Right atrium auricular region (tissue), 2 donors: ENCODE measurements around the gene COL4A2. TPM values are rescaled to one million over a fixed set of nuclear protein-coding genes. Genes with fewer than 3 reads are reported as not detected.

ENCODE experiments used
- DNase-seq: peaks from one replicate; pipeline ENCODE4 v3.0.0-alpha.2; 2019; ENCODE audit warnings: low spot score
- H3K27ac ChIP-seq, 2 donors: fragments of 200-600 bp; sonication (generic); 1 replicate in 1 of 2; 2 replicates in 1 of 2; pipeline ENCODE4 v1.5.1; 2016 to 2019
- H3K27me3 ChIP-seq, 2 donors: fragments of 200-600 bp; sonication (generic); one replicate each; pipeline versions ENCODE4 v1.5.1 to v1.6.0; 2017 to 2019
- H3K36me3 ChIP-seq: fragments of 200-600 bp; sonication (generic); one replicate; pipeline ENCODE4 v1.5.1; 2016
- H3K4me1 ChIP-seq, 2 donors: fragments of 200-600 bp; sonication (generic); one replicate each; pipeline versions ENCODE4 v1.5.1 to v1.6.0; 2017 to 2019
- H3K4me3 ChIP-seq, 2 donors: fragments of 200-600 bp; sonication (generic); 1 replicate in 1 of 2; 2 replicates in 1 of 2; pipeline ENCODE4 v1.5.1; 2017 to 2019; ENCODE audit warnings: mild to moderate bottlenecking in 1 of 2, moderate library complexity in 1 of 2
- H3K9me3 ChIP-seq, 2 donors: fragments of 200-600 bp; sonication (generic); one replicate each; pipeline ENCODE4 v1.5.1; 2019
- total RNA-seq, 2 donors: library from RNA; depleted of rRNA; stranded (reverse); fragments of >200 nt; gene quantifications; one replicate each; pipeline ENCODE4 v1.1.0, GENCODE V29; 2016
- TF ChIP-seq, protein P1 (sequence below), 2 donors: fragments of 200-600 bp; sonication (generic); IDR thresholded peaks; one replicate each; pipeline ENCODE4 v1.5.1; 2019; ENCODE audit warnings: antibody characterized with exemption in 2 of 2

Gene COL4A2
- total RNA-seq, 2 donors from 2014 or later: 141 to 153 TPM

DNA sequence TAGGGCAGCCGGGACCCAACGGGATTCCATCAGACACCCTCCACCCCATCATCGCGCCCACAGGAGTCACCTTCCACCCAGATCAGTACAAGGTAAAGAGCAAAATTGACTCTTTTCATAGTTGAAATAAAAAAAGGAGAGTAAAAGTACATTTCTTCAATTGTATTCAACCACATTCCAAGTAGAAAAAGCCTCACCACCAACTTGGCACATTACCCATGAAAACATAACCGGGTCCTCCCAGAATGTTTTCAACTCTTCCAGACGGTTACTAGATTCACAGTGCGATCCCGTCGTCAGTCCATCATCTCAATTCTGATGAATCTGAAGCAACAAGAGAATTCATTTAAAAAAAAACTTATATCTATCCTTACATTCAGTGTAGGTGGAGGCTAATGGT lies 129.2 kb downstream of the COL4A2 start:
- H3K27ac ChIP-seq: no peak overlapping the region
- TF ChIP-seq, protein P1, sequence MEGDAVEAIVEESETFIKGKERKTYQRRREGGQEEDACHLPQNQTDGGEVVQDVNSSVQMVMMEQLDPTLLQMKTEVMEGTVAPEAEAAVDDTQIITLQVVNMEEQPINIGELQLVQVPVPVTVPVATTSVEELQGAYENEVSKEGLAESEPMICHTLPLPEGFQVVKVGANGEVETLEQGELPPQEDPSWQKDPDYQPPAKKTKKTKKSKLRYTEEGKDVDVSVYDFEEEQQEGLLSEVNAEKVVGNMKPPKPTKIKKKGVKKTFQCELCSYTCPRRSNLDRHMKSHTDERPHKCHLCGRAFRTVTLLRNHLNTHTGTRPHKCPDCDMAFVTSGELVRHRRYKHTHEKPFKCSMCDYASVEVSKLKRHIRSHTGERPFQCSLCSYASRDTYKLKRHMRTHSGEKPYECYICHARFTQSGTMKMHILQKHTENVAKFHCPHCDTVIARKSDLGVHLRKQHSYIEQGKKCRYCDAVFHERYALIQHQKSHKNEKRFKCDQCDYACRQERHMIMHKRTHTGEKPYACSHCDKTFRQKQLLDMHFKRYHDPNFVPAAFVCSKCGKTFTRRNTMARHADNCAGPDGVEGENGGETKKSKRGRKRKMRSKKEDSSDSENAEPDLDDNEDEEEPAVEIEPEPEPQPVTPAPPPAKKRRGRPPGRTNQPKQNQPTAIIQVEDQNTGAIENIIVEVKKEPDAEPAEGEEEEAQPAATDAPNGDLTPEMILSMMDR (IDR thresholded peaks at IDR 0.05): no peak

DNA sequence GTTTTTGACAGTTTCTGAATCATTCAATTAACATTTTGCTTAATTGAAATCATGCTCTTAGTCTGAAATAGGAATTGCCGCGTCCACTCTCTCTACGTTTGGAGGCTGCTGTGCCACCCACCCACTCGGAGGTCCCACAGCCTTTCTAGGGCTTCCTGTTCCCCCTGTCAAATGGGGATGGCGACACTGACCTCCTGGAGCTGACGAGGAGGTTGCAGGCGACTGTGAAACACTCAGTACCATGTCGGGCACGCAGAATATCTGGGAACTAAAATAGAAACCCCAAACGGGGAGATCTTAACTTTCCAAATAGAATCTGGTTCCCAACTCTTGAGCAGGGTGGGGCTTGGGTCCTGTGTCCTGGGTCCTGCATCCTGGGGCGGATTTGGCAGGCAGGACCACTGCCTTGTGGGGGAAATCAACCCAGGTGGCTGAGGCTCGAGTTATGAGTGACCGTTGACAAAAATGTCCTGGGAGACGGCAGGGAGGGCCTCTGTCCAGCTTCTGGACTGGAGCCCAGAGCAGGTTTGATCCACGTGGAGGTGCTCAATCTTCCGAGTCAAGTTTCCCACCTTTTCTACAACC lies 129.8 kb downstream of the COL4A2 start:
- Histone ChIP-seq H3K27me3 (no peaks in the 10 kb centered on the region), H3K36me3 (peaks cover 83% of the 10 kb centered on the region), H3K9me3 (no peaks in the 10 kb centered on the region), H3K4me3 (no peak overlapping the region), H3K27ac (no peak overlapping the region), H3K4me1 (peaks cover 0 to 17% of the 10 kb centered on the region in 2 donors)
- DNase-seq: no peak
- TF ChIP-seq, protein P1 (IDR thresholded peaks at IDR 0.05): no peak

More for the DNA sequence above, 129.2 kb downstream of the COL4A2 start:
- H3K4me3 ChIP-seq: no peak overlapping the region
- H3K9me3 ChIP-seq: no peaks in the 10 kb centered on the region
- no peak for DNase-seq
- H3K36me3 ChIP-seq: peaks cover 86% of the 10 kb centered on the region
- no peaks in the 10 kb centered on the region for H3K27me3 ChIP-seq
- peaks cover 0 to 23% of the 10 kb centered on the region in 2 donors for H3K4me1 ChIP-seq

DNA sequence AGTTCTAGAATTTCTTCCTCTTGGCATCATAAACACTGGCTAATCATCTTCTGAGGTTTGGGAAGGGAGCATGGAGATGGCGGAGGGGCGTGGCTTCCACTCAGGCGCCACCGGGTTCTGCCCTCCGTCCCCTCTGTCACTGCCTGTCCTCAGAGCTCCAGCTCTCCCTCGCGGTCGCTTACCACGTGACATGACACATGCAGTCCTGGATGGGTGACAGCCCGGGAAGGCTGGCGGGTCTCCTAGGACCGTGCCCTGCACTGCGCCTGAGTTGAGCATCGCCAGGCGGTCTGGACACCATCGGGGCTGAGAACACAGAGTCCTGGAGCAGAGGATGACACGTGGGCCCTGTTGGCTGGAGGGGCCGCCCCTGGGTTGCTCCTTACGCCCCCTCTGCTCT lies 131.1 kb downstream of the COL4A2 start:
- Histone ChIP-seq H3K27me3 (no peaks in the 10 kb centered on the region), H3K36me3 (peaks cover 89% of the 10 kb centered on the region), H3K4me3 (no peak overlapping the region), H3K4me1 (peaks cover 0 to 9% of the 10 kb centered on the region in 2 donors), H3K27ac (no peak overlapping the region), H3K9me3 (no peaks in the 10 kb centered on the region)
- TF ChIP-seq, protein P1 (IDR thresholded peaks at IDR 0.05): no peak
- peak; percentile 57 for DNase-seq

DNA sequence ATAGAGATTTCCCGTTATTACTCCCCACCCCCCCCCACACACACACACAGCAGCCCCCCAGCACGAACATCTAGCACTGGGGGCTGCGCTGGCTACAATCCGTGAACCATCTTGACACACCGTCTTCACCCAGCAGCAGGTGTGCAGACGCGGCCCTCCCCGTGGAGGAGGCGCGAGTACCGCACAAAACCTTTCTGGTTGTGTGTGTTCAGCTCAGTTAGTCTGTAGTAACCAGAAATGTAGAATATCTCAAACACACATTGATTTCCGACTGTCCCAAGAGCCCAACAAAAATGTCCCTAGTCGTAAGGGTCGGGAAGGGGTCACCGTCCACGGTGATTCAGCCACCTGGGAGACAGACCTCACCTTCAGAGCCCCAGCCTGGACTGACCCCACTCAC lies 131.7 kb downstream of the COL4A2 start:
- Histone ChIP-seq H3K4me1 (peaks cover 0 to 5% of the 10 kb centered on the region in 2 donors), H3K27me3 (no peaks in the 10 kb centered on the region), H3K4me3 (no peak overlapping the region), H3K9me3 (no peaks in the 10 kb centered on the region), H3K27ac (no peak overlapping the region), H3K36me3 (peaks cover 84% of the 10 kb centered on the region)
- no peak for DNase-seq
- TF ChIP-seq, protein P1 (IDR thresholded peaks at IDR 0.05): no peak

DNA sequence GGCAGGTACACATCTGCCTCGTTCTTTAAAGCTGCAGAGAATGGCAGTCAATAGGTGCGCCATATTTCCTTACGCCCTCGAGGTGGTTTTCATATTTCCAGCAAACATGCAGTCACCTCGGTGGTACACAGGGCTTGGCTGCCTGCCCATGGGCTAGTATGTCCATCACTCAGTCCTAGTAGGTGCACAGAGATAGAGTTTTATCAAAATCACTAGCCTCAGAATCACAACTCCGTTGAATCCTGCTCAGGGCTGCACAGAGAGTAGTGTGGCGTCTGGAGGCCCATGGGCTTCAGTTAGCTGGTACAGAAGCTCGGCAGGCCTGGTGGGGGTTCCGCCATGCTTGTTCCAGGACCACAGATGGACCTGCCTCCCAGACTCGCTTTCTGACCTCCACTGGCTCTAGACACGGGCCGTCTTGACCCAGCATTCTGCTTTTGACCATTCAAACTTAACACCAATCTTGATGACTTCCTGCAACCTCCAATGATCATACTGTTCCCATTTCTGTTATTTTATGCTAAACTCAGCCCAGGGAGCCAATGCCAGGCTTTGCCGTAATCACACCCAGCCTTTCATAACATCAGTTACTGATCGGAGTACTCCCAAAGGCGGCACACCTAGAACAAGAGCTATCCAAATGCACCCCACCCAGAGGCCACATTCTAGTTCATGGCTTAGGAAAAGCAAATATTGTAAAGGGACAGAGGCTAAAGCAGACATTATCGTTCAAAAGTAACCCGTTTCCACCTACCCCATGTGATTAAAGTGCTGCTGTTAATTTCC lies 134.1 kb downstream of the COL4A2 start:
- Histone ChIP-seq H3K27me3 (no peaks in the 10 kb centered on the region), H3K4me3 (no peak overlapping the region), H3K36me3 (peaks cover 73% of the 10 kb centered on the region), H3K4me1 (peaks cover 0 to 5% of the 10 kb centered on the region in 2 donors), H3K9me3 (no peaks in the 10 kb centered on the region), H3K27ac (no peak overlapping the region)
- TF ChIP-seq, protein P1 (IDR thresholded peaks at IDR 0.05): no peak
- no peak for DNase-seq
